HG03095 (cell line): ENCODE results near the gene SPO11.

Experiments
- ATAC-seq: cut with Tn5 transposase; IDR thresholded peaks from one replicate; pipeline ENCODE4 v1.9.1; 2021; ENCODE audit warnings: moderate library complexity; ENCODE audit not compliant: unreplicated experiment

Gene SPO11

GRCh38 chr20:57389695-57390603 is 60.3 kb downstream of the SPO11 start:
- ATAC-seq = no peak

DNA sequence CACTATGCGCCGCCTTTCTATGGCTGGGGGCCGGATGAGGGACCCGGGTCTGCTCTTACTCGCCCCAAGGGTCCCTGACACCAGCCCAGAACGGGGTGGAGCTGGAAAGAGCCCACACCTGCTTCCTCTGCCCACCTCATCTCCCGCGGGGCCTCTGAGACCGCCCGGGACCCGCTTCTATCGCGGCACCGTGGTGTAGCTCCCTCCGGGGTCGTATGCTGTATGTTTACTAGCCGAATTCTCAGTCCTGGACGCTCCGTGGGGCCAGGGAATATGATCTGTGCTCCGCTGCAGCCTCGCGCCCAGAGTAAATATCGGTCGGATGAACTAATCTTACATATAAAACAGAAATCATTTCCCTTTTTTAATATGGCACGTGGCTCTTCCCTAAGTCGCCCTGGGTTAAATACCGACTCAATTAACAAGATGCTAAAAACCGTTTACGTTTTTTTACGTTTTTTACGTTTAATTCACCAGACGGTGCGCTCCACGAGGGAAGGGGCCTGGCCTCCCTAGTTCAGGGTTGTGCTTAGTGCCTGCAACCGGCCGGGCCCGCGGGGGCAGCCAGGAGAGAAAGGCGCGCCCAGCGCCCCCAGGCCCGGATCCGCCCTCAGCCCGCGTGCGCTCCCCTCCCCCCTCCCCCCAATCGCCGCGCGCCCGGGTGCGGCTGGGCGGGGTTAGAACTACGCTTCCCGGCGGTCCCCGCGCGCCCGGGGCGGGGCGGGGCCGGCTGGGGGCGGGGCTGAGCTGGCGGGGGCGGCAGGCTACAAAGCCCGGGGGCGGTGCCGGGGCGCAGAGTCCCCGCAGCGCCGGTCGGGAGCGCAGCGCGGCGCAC is 61.2 kb downstream of the SPO11 start, which contains the start of gene RBM38:
Gene RBM38 (plus strand): TSS at position 793 of the 835 bp plus-strand sequence. CDS start 186 bp downstream, outside the sequence.
- ATAC-seq = peak; percentile 37

GRCh38 chr20:57391439-57392301 is 62.1 kb downstream of the SPO11 start:
- ATAC-seq = peak; percentile 3

DNA sequence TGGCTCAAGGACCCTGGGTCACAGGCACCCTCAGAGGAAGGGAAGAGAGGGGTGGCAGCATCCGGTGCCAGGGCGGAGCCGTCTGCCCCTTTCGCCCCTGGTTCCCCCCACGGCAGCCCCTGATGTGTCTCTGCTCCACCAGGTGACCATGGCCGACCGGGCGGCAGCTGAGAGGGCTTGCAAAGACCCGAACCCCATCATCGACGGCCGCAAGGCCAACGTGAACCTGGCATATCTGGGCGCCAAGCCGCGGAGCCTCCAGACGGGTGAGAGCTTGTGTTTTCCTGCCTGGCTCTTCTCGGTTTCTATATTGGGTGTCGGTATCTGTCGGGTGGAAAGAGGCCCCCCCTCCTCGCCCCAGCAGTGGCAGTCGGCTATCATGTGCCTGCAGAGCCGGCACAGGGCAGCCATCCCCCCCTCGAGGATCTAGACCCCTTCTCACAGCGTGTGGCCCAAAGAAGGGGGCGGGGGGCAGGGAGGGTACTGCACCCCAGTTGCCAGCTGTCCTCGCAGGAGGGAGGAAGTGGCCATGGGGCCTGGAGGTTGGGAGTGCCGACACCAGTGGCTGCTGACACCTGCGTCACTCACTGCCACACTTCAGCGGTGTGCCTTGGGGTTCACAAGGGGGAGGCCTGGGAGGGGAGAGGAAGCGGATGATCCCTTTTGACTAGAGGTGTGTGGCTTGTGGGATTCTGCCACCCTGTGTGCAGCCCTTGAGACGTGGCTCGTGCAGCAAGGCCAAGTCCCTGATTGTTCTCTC is 63.1 kb downstream of the SPO11 start:
- ATAC-seq = no peak
